H1 (cell line): ENCODE measurements around the gene MAGI2. TPM values are rescaled to one million over a fixed set of nuclear protein-coding genes. Genes with fewer than 3 reads are reported as not detected.

Experiments
- CTCF ChIA-PET: fragments of 300-600 bp; sonication (Branson Sonifier 250); formaldehyde crosslinking; loops from one replicate; lab custom pipeline; 2021; ENCODE audit not compliant: partially characterized antibody; lab: Charles Lee
- POLR2A ChIA-PET: fragments of 300-600 bp; sonication (Branson Sonifier 250); formaldehyde crosslinking; loops from one replicate; lab custom pipeline; 2021; ENCODE audit warnings: inconsistent platforms; ENCODE audit not compliant: partially characterized antibody; lab: Charles Lee
- DNase-seq, 2 experiments: peaks; one replicate each; pipeline versions ENCODE4 v3.0.0 to v3.0.0-alpha.2; 2010 to 2022; ENCODE audit warnings: low spot score in 2 of 2, low read depth in 1 of 2, mixed read lengths in 1 of 2
- FAIRE-seq: peaks from 2 replicates; lab custom pipeline; 2011; peaks lifted over from hg19 to GRCh38; lab: Jason Lieb, UNC
- H2AFZ ChIP-seq: 2 replicates; pipeline ENCODE4 v1.8.1; 2012; ENCODE audit warnings: low read length, inconsistent platforms
- H2AK5ac ChIP-seq: 2 replicates; pipeline ENCODE4 v1.6.1; 2013; ENCODE audit warnings: low read depth, low read length
- H2BK120ac ChIP-seq: replicated peaks from 2 replicates; pipeline ENCODE3; 2013; ENCODE audit warnings: low read depth, low read length, inconsistent platforms
- H2BK12ac ChIP-seq: 2 replicates; pipeline ENCODE4 v1.6.1; 2013; ENCODE audit warnings: low read depth, low read length
- H2BK15ac ChIP-seq: 2 replicates; pipeline ENCODE4 v1.6.1; 2013; ENCODE audit warnings: low read length
- H2BK20ac ChIP-seq: 2 replicates; pipeline ENCODE4 v1.6.1; 2013; ENCODE audit warnings: low read length
- H2BK5ac ChIP-seq: 2 replicates; pipeline ENCODE4 v1.6.1; 2013; ENCODE audit warnings: low read depth, low read length
- H3K14ac ChIP-seq: 2 replicates; pipeline ENCODE4 v1.6.1; 2013; ENCODE audit warnings: inconsistent platforms; ENCODE audit not compliant: insufficient read length
- H3K18ac ChIP-seq: 2 replicates; pipeline ENCODE4 v1.6.1; 2013; ENCODE audit warnings: low read length; ENCODE audit errors: extremely low read depth
- H3K23ac ChIP-seq: 2 replicates; pipeline ENCODE4 v1.6.1; 2013; ENCODE audit warnings: inconsistent platforms; ENCODE audit not compliant: insufficient read length
- H3K23me2 ChIP-seq: 2 replicates; pipeline ENCODE4 v1.6.1; 2013; ENCODE audit warnings: low read depth, low read length
- H3K27ac ChIP-seq: 2 replicates; pipeline ENCODE4 v1.6.1; 2011; ENCODE audit warnings: low read depth, low read length, inconsistent platforms
- H3K27me3 ChIP-seq, 4 experiments: replicated peaks in 1 of 4; 1 replicate in 1 of 4; 2 replicates in 3 of 4; pipeline versions ENCODE4 v1.6.1 to v1.8.1; 2011 to 2013; ENCODE audit warnings: low read length in 3 of 4, mild to moderate bottlenecking in 3 of 4, inconsistent platforms in 2 of 4, mixed read lengths in 2 of 4, moderate library complexity in 1 of 4; ENCODE audit not compliant: control insufficient read depth in 3 of 4, insufficient read depth in 3 of 4; ENCODE audit errors: extremely low read depth in 1 of 4
- H3K36me3 ChIP-seq, 4 experiments: 2 replicates each; pipeline versions ENCODE4 v1.6.1 to v1.8.1; 2011 to 2013; ENCODE audit warnings: mild to moderate bottlenecking in 4 of 4, low read length in 3 of 4, moderate library complexity in 2 of 4, control low read depth in 1 of 4, inconsistent platforms in 1 of 4; ENCODE audit not compliant: insufficient read depth in 4 of 4, control insufficient read depth in 2 of 4
- H3K4ac ChIP-seq: replicated peaks from 2 replicates; pipeline ENCODE3; 2013; ENCODE audit warnings: low read length, low read depth, mixed read lengths, inconsistent platforms; ENCODE audit not compliant: insufficient read length
- H3K4me1 ChIP-seq, 4 experiments: replicated peaks in 1 of 4; 1 replicate in 1 of 4; 2 replicates in 3 of 4; pipeline versions ENCODE4 v1.6.1 to v1.8.1; 2011 to 2013; ENCODE audit warnings: low read length in 3 of 4, inconsistent platforms in 2 of 4, mixed read lengths in 1 of 4; ENCODE audit not compliant: insufficient read depth in 4 of 4, control insufficient read depth in 3 of 4
- H3K4me2 ChIP-seq, 2 experiments: 2 replicates each; pipeline versions ENCODE4 v1.6.1 to v1.8.1; 2011 to 2013; ENCODE audit warnings: low read depth in 2 of 2, low read length in 2 of 2, control low read depth in 1 of 2, inconsistent platforms in 1 of 2, mild to moderate bottlenecking in 1 of 2; ENCODE audit not compliant: insufficient read depth in 1 of 2
- H3K4me3 ChIP-seq, 4 experiments: fragments of 200-600, 300-600 bp in 1 of 4; sonication (generic), shearing (Covaris generic), sonication (Bioruptor Twin) in 1 of 4; 2 replicates each; pipeline versions ENCODE4 v1.5.1 to v1.8.1; 2011 to 2016; ENCODE audit warnings: low read length in 4 of 4, low read depth in 3 of 4, control low read depth in 2 of 4, inconsistent platforms in 2 of 4, mild to moderate bottlenecking in 2 of 4, mixed read lengths in 1 of 4, moderate library complexity in 1 of 4; ENCODE audit not compliant: insufficient read depth in 2 of 4; ENCODE audit errors: extremely low read depth in 1 of 4
- H3K56ac ChIP-seq: replicated peaks from 2 replicates; pipeline ENCODE3; 2013; ENCODE audit warnings: low read depth, mild to moderate bottlenecking, mixed read lengths, low read length, inconsistent platforms; ENCODE audit not compliant: insufficient read length
- H3K79me1 ChIP-seq: 2 replicates; pipeline ENCODE4 v1.6.1; 2013; ENCODE audit warnings: low read depth, low read length, control low read depth
- H3K79me2 ChIP-seq, 2 experiments: 2 replicates each; pipeline versions ENCODE4 v1.6.1 to v1.8.1; 2012 to 2013; ENCODE audit warnings: low read length in 2 of 2, mild to moderate bottlenecking in 2 of 2, inconsistent platforms in 1 of 2; ENCODE audit not compliant: insufficient read depth in 2 of 2, control insufficient read depth in 1 of 2
- H3K9ac ChIP-seq, 4 experiments: replicated peaks in 1 of 4; 1 replicate in 1 of 4; 2 replicates in 3 of 4; pipeline versions ENCODE4 v1.6.1 to v1.8.1; 2011 to 2013; ENCODE audit warnings: low read depth in 3 of 4, low read length in 3 of 4, control low read depth in 2 of 4, mild to moderate bottlenecking in 2 of 4, moderate library complexity in 2 of 4, inconsistent platforms in 1 of 4; ENCODE audit errors: extremely low read depth in 1 of 4
- H3K9me3 ChIP-seq, 2 experiments: 2 replicates each; pipeline versions ENCODE4 v1.6.1 to v1.8.1; 2012 to 2013; ENCODE audit warnings: mild to moderate bottlenecking in 2 of 2, moderate library complexity in 2 of 2, control low read depth in 1 of 2, inconsistent platforms in 1 of 2, low read depth in 1 of 2, low read length in 1 of 2, mixed read lengths in 1 of 2; ENCODE audit not compliant: insufficient read depth in 2 of 2
- H4K20me1 ChIP-seq, 2 experiments: replicated peaks in 1 of 2; 2 replicates each; pipeline versions ENCODE3 to v1.8.1; 2011 to 2013; ENCODE audit warnings: inconsistent platforms in 2 of 2, low read length in 2 of 2, mild to moderate bottlenecking in 1 of 2; ENCODE audit not compliant: insufficient read depth in 2 of 2, control insufficient read depth in 1 of 2
- H4K5ac ChIP-seq: 2 replicates; pipeline ENCODE4 v1.6.1; 2013; ENCODE audit warnings: low read length, low read depth, mixed read lengths, inconsistent platforms; ENCODE audit not compliant: insufficient read length
- H4K8ac ChIP-seq: 2 replicates; pipeline ENCODE4 v1.8.0; 2013; ENCODE audit warnings: mild to moderate bottlenecking, moderate library complexity, low read length, inconsistent platforms; ENCODE audit not compliant: insufficient read depth; ENCODE audit errors: extremely low read depth
- H4K91ac ChIP-seq: replicated peaks from 2 replicates; pipeline ENCODE3; 2013; ENCODE audit warnings: low read length, mixed read lengths, inconsistent platforms; ENCODE audit not compliant: insufficient read length
- RBBP5 ChIP-seq: IDR thresholded peaks from 2 replicates; pipeline ENCODE4 v1.7.1; 2012; ENCODE audit warnings: low read depth, mild to moderate bottlenecking, inconsistent platforms, low read length, moderate library complexity, borderline replicate concordance
- WGBS, 2 experiments: shearing (Covaris generic) in 1 of 2; methylation state at CpG; one replicate each; pipeline versions ENCODE4 v1.1.6 to v1.1.7; 2013 to 2015; ENCODE audit warnings: low lambda C conversion rate in 2 of 2, mixed read lengths in 2 of 2, inconsistent platforms in 1 of 2, low coverage in 1 of 2, missing lambda C conversion rate in 1 of 2; ENCODE audit not compliant: insufficient replicate concordance in 2 of 2, insufficient coverage in 1 of 2, insufficient read length in 1 of 2; ENCODE audit errors: extremely low coverage in 1 of 2, missing lambda C conversion rate in 1 of 2; 5-methylcytosine and 5-hydroxymethylcytosine counted together
- polyA plus RNA-seq, 7 experiments: library from polyadenylated mRNA; depleted of rRNA in 3 of 7; stranded (reverse) in 5 of 7; unstranded in 2 of 7; fragments of >200 nt in 5 of 7; fragments of 200-250 nt in 2 of 7; gene quantifications; 1 replicate in 5 of 7; 2 replicates in 1 of 7; 4 replicates in 1 of 7; pipeline versions ENCODE4 v1.2.1 to v1.2.3, GENCODE V29; 2011 to 2013; ENCODE audit warnings: missing spikeins in 2 of 7, mixed read lengths in 2 of 7
- total RNA-seq: library from RNA; stranded (reverse); fragmentation: NEBNext Ultra II Directional; extraction: Animal tissue kit (Norgen Biotek cat#: 25700); gene quantifications from 2 replicates; pipeline ENCODE4 v1.2.1, GENCODE V29; 2021
- TF ChIP-seq, protein P1 (sequence below): IDR thresholded peaks from 2 replicates; pipeline ENCODE4 v1.6.1; 2012; ENCODE audit warnings: low read length, inconsistent platforms

Gene MAGI2
- total and polyA plus RNA-seq, 2 of the 8 experiments (the other 6 are each of a cell fraction or from before 2014, with no cell fraction given) = 6.0 to 27.3 TPM

DNA sequence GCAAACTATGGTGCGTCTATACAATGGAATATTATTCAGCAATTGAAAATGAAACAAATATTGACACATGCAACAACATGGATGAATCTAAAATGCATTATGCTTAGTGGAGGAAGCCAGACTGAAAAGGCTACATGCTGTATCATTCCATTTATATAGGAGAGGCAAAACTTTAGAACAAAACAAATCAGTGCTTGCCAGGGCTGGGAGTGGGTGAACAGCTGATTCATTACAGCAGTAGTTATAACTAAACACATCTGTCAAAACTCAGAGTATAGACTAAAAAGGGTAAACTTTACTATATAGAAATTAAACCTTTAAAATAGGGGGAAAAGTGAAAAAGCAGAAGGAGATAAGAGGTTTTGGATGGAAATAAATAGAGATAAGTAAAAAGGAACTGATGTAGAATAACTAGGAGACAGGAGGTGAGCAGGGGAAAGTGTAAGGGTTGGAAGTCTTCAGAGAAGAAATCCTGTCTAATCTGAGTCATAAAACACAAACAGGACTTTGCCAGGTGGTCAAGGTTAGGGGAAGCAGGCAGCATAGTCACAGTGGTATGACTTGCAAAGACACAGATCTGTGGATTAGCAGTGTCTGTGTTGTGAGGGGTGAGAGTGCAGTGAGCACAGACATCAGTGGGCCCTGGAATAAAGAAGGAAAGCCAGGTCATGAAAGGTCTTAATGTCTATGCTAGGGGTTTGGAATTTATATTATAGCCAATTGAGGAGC is 1305.1 kb downstream of the MAGI2 start:
- H3K27ac ChIP-seq = no peak overlapping the region
- H3K56ac ChIP-seq = no peak overlapping the region
- no peak overlapping the region for H3K4me2 ChIP-seq
- no peak overlapping the region for H4K8ac ChIP-seq
- H3K4ac ChIP-seq = no peak overlapping the region
- no peak overlapping the region for H3K23ac ChIP-seq
- H2BK15ac ChIP-seq = no peak overlapping the region
- ChIA-PET CTCF (interaction anchor here (2.9 kb wide), 1 partner anchor 14 kb away, joined by 14 read pairs; no protein-coding TSS in a partner anchor), POLR2A (no interaction called here)
- no peak overlapping the region for H4K91ac ChIP-seq
- FAIRE-seq (no peak), DNase-seq (no peak)
- H3K4me3 ChIP-seq = no peak overlapping the region
- H3K14ac ChIP-seq = no peak overlapping the region
- no peak overlapping the region for H3K18ac ChIP-seq
- no peaks in the 10 kb centered on the region for H3K23me2 ChIP-seq
- TF ChIP-seq, protein P1, sequence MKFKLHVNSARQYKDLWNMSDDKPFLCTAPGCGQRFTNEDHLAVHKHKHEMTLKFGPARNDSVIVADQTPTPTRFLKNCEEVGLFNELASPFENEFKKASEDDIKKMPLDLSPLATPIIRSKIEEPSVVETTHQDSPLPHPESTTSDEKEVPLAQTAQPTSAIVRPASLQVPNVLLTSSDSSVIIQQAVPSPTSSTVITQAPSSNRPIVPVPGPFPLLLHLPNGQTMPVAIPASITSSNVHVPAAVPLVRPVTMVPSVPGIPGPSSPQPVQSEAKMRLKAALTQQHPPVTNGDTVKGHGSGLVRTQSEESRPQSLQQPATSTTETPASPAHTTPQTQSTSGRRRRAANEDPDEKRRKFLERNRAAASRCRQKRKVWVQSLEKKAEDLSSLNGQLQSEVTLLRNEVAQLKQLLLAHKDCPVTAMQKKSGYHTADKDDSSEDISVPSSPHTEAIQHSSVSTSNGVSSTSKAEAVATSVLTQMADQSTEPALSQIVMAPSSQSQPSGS = no peak
- no peak for TF ChIP-seq RBBP5
- no peak overlapping the region; the same call in 1 of the 2 replicates for H2BK12ac ChIP-seq
- H3K36me3 ChIP-seq = no peaks in the 10 kb centered on the region; a peak in 2 of 8 replicates
- H2BK5ac ChIP-seq = no peak overlapping the region
- no peaks in the 10 kb centered on the region for H3K79me1 ChIP-seq
- H2BK120ac ChIP-seq = no peak overlapping the region
- H4K20me1 ChIP-seq = no peaks in the 10 kb centered on the region
- 100% methylated on average over 1 of the region's 1 CpG; no CpG with 5 or more reads in 1 of the 2 experiments for WGBS, 2 experiments
- H3K9me3 ChIP-seq = no peaks in the 10 kb centered on the region
- no peak overlapping the region for H2AK5ac ChIP-seq
- no peaks in the 10 kb centered on the region for H3K4me1 ChIP-seq
- no peaks in the 10 kb centered on the region for H3K79me2 ChIP-seq
- H3K9ac ChIP-seq = no peak overlapping the region
- no peaks in the 10 kb centered on the region for H3K27me3 ChIP-seq
- no peak overlapping the region for H4K5ac ChIP-seq
- H2AFZ ChIP-seq = no peak overlapping the region
- H2BK20ac ChIP-seq = no peak overlapping the region
